ENCODE measurements around the gene PDCD10.

DNA sequence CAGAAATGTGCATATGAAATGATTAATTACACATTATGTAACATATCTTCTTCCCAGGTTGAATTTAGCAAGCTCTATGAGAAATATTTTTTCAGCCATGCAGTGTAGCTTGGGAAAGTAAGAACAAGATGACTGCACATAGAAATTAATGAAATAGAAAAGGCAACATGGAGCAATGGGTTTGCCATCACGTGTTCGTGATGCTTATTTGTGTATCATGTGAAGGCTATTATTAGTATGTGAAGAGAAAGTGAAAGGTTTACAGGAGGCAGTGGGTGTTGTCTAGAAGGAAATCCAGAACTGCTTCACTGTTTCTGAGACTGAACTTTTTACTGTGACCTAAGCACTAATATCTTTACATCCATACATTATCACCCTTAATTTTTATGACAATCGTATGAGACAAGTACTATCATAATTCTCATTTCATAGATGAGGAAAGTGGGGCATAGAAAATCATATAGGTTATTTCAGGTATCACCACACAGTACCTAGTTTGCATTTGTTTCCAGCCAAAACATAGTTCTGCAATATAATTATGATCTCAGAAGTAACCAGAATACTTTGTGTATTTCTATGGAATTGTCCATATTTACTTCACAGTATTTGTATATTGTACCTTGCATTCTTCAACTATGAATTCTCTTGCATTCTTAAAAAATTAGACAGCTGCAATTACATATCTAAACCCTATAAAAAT is 15.7 kb upstream of the PDCD10 start:
- TF ChIP-seq ZNF621 (tag by site-specific recombination; IDR thresholded peaks at IDR 0.05): no peak
- TF ChIP-seq, protein P1, sequence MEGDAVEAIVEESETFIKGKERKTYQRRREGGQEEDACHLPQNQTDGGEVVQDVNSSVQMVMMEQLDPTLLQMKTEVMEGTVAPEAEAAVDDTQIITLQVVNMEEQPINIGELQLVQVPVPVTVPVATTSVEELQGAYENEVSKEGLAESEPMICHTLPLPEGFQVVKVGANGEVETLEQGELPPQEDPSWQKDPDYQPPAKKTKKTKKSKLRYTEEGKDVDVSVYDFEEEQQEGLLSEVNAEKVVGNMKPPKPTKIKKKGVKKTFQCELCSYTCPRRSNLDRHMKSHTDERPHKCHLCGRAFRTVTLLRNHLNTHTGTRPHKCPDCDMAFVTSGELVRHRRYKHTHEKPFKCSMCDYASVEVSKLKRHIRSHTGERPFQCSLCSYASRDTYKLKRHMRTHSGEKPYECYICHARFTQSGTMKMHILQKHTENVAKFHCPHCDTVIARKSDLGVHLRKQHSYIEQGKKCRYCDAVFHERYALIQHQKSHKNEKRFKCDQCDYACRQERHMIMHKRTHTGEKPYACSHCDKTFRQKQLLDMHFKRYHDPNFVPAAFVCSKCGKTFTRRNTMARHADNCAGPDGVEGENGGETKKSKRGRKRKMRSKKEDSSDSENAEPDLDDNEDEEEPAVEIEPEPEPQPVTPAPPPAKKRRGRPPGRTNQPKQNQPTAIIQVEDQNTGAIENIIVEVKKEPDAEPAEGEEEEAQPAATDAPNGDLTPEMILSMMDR (tag by site-specific recombination; IDR thresholded peaks at IDR 0.05): no peak
- no peak for TF ChIP-seq ZNF274 (IDR thresholded peaks at IDR 0.05; ENCODE audit: low read length)
- TF ChIP-seq ZNF274 (tag by site-specific recombination; IDR thresholded peaks at IDR 0.05; ENCODE audit: borderline replicate concordance): no peak
- TF ChIP-seq ZNF10 (tag by site-specific recombination; IDR thresholded peaks at IDR 0.05): no peak
- TF ChIP-seq ZNF837 (tag by site-specific recombination; IDR thresholded peaks at IDR 0.05): no peak
- TF ChIP-seq ZBTB44 (tag by site-specific recombination; IDR thresholded peaks at IDR 0.05): no peak
- TF ChIP-seq, protein P2, sequence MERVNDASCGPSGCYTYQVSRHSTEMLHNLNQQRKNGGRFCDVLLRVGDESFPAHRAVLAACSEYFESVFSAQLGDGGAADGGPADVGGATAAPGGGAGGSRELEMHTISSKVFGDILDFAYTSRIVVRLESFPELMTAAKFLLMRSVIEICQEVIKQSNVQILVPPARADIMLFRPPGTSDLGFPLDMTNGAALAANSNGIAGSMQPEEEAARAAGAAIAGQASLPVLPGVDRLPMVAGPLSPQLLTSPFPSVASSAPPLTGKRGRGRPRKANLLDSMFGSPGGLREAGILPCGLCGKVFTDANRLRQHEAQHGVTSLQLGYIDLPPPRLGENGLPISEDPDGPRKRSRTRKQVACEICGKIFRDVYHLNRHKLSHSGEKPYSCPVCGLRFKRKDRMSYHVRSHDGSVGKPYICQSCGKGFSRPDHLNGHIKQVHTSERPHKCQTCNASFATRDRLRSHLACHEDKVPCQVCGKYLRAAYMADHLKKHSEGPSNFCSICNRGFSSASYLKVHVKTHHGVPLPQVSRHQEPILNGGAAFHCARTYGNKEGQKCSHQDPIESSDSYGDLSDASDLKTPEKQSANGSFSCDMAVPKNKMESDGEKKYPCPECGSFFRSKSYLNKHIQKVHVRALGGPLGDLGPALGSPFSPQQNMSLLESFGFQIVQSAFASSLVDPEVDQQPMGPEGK (tag by site-specific recombination; IDR thresholded peaks at IDR 0.05): no peak
- no peak for TF ChIP-seq ZNF121 (tag by site-specific recombination; IDR thresholded peaks at IDR 0.05)
- TF ChIP-seq ZNF221 (tag by site-specific recombination; IDR thresholded peaks at IDR 0.05; ENCODE audit: borderline replicate concordance): no peak
- no peak for TF ChIP-seq ZNF549 (tag by site-specific recombination; IDR thresholded peaks at IDR 0.05)
- no peak for TF ChIP-seq IKZF3 (tag by site-specific recombination; IDR thresholded peaks at IDR 0.05)
